K562 (cell line): Measurements from ENCODE around the gene FAM227A. TPM values are rescaled to one million over a fixed set of nuclear protein-coding genes. Genes with fewer than 3 reads are reported as not detected.

Source experiments
- ATAC-seq: fragments of 200-7000 bp; cut with Tn5 transposase; 3 replicates; pipeline ENCODE4 v1.9.1; 2020; ENCODE audit warnings: moderate library complexity
- BruUV-seq: library from RNA; stranded (reverse); fragments of 400-500 nt; replicated peaks from 2 replicates; lab custom pipeline; 2021; lab: Mats Ljungman, UMichigan
- CTCF ChIA-PET: fragments of 300-600 bp; formaldehyde crosslinking; extraction: SDS; loops from one replicate; lab custom pipeline; 2021; ENCODE audit warnings: low intra/inter-chr PET ratio; lab: Yijun Ruan, JAX
- POLR2A ChIA-PET: fragments of 300-600, 350-650 bp; sonication (Branson Sonifier 250); formaldehyde crosslinking; extraction: SDS; loops from one replicate; lab custom pipeline; 2021; ENCODE audit warnings: antibody characterized with exemption, inconsistent platforms; lab: Yijun Ruan, JAX
- DNase-seq, 4 experiments: peaks; one replicate each; pipeline versions ENCODE4 v3.0.0 to v3.0.0-alpha.2; 2011 to 2018; ENCODE audit warnings: low spot score in 3 of 4, mixed read lengths in 3 of 4; ENCODE audit errors: extremely low read depth in 1 of 4
- FAIRE-seq: peaks from 2 replicates; lab custom pipeline; 2011; peaks lifted over from hg19 to GRCh38; lab: Jason Lieb, UNC
- H2AFZ ChIP-seq: 2 replicates; pipeline ENCODE4 v1.6.0; 2011; ENCODE audit warnings: low read depth, low read length, control low read depth, inconsistent platforms
- H3K27ac ChIP-seq: fragments of 200-600 bp; 3 replicates; pipeline ENCODE4 v1.8.0; 2011; ENCODE audit warnings: low read depth, mild to moderate bottlenecking, control low read depth, inconsistent platforms, low read length, moderate library complexity, mixed read lengths; ENCODE audit errors: extremely low read depth
- H3K27me3 ChIP-seq, 2 experiments: fragments of 300-600 bp in 1 of 2; 2 replicates in 1 of 2; 3 replicates in 1 of 2; pipeline versions ENCODE4 v1.6.0 to v1.8.0; 2011; ENCODE audit warnings: inconsistent platforms in 2 of 2, low read length in 2 of 2, mild to moderate bottlenecking in 1 of 2, mixed read lengths in 1 of 2, moderate library complexity in 1 of 2; ENCODE audit not compliant: control insufficient read depth in 2 of 2, insufficient read depth in 2 of 2
- H3K36me3 ChIP-seq: fragments of 300-600 bp; 3 replicates; pipeline ENCODE4 v1.8.0; 2011; ENCODE audit warnings: mild to moderate bottlenecking, low read length, inconsistent platforms; ENCODE audit not compliant: control insufficient read depth, insufficient read depth
- H3K4me1 ChIP-seq, 2 experiments: fragments of 200-600 bp in 1 of 2; replicated peaks in 1 of 2; 2 replicates in 1 of 2; 3 replicates in 1 of 2; pipeline versions ENCODE4 v1.5.1 to v1.8.0; 2011; ENCODE audit warnings: inconsistent platforms in 2 of 2, low read length in 2 of 2, mild to moderate bottlenecking in 1 of 2, mixed read lengths in 1 of 2, moderate library complexity in 1 of 2; ENCODE audit not compliant: control insufficient read depth in 2 of 2, insufficient read depth in 2 of 2
- H3K4me2 ChIP-seq: 2 replicates; pipeline ENCODE4 v1.6.1; 2011; ENCODE audit warnings: low read length, control low read depth, inconsistent platforms, mixed read lengths; ENCODE audit not compliant: insufficient read depth
- H3K4me3 ChIP-seq: fragments of 200-600 bp; sonication (generic), shearing (Covaris generic); 2 replicates; pipeline ENCODE4 v1.5.1; 2016; ENCODE audit warnings: control low read depth, inconsistent platforms
- H3K79me2 ChIP-seq: fragments of 200-600 bp; 3 replicates; pipeline ENCODE4 v1.8.0; 2011; ENCODE audit warnings: low read length, inconsistent platforms; ENCODE audit not compliant: control insufficient read depth, insufficient read depth
- H3K9ac ChIP-seq, 2 experiments: 2 replicates each; pipeline versions ENCODE4 v1.6.0 to v1.6.1; 2011; ENCODE audit warnings: low read depth in 2 of 2, low read length in 2 of 2, control low read depth in 1 of 2, inconsistent platforms in 1 of 2, mild to moderate bottlenecking in 1 of 2, mixed read lengths in 1 of 2; ENCODE audit not compliant: insufficient read depth in 1 of 2
- H3K9me1 ChIP-seq: one replicate; pipeline ENCODE4 v1.6.0; 2011; ENCODE audit warnings: inconsistent platforms, mild to moderate bottlenecking, low read length, moderate library complexity; ENCODE audit not compliant: control insufficient read depth, insufficient read depth
- H3K9me3 ChIP-seq: replicated peaks from 2 replicates; pipeline ENCODE4 v1.5.1; 2011; ENCODE audit warnings: low read depth, low read length, inconsistent platforms; ENCODE audit not compliant: control insufficient read depth, insufficient read depth
- H4K20me1 ChIP-seq: replicated peaks from 2 replicates; pipeline ENCODE4 v1.6.1; 2011; ENCODE audit warnings: low read length, inconsistent platforms, mixed read lengths; ENCODE audit not compliant: control insufficient read depth, insufficient read depth
- ATF2 ChIP-seq: sonication (generic); formaldehyde crosslinking; IDR thresholded peaks from 2 replicates; pipeline ENCODE4 v1.8.1; 2022; ENCODE audit warnings: missing genetic modification reagents
- CAMTA2 ChIP-seq: fragments of 250-450 bp; sonication (Bioruptor Pico); conservative IDR thresholded peaks from 2 replicates; pipeline ENCODE4 v1.5.1; 2022
- CEBPB ChIP-seq: fragments of 450-650 bp; IDR thresholded peaks from 2 replicates; pipeline ENCODE4 v1.6.1; 2016; ENCODE audit warnings: missing genetic modification characterization, missing compliant biosample characterization
- EWSR1 ChIP-seq: fragments of 450-650 bp; IDR thresholded peaks from 2 replicates; pipeline ENCODE4 v1.6.1; 2018; ENCODE audit warnings: borderline replicate concordance, mild to moderate bottlenecking, low read depth, moderate library complexity; ENCODE audit not compliant: partially characterized antibody
- GTF2E2 ChIP-seq: fragments of 200-800 bp; sonication (Bioruptor generic); IDR thresholded peaks from 2 replicates; pipeline ENCODE4 v1.6.1; 2016; ENCODE audit warnings: missing genetic modification characterization, missing compliant biosample characterization
- MXI1 ChIP-seq: IDR thresholded peaks from 2 replicates; pipeline ENCODE4 v1.6.1; 2011; ENCODE audit warnings: low read depth, mild to moderate bottlenecking, improper control_type of control experiment, low read length
- PTRF ChIP-seq: fragments of 450-650 bp; IDR thresholded peaks from 2 replicates; pipeline ENCODE4 v1.6.1; 2016; ENCODE audit warnings: mild to moderate bottlenecking, missing genetic modification characterization, missing compliant biosample characterization
- ZNF57 ChIP-seq: fragments of 450-650 bp; formaldehyde crosslinking; IDR thresholded peaks from 2 replicates; pipeline ENCODE4 v1.4.0; 2020; ENCODE audit warnings: mild to moderate bottlenecking, moderate library complexity
- WGBS: fragments of 100-300 bp; shearing (Covaris generic); methylation state at CpG from one replicate; pipeline ENCODE4 v1.1.6; 2016; ENCODE audit warnings: low coverage, mixed read lengths; ENCODE audit not compliant: insufficient coverage; ENCODE audit errors: missing lambda C conversion rate; 5-methylcytosine and 5-hydroxymethylcytosine counted together
- in situ Hi-C: fragments of 300-500 bp; cut with MboI; formaldehyde crosslinking; loops from 4 replicates; pipeline ENCODE4 v1.15.0; 2018; ENCODE audit warnings: inconsistent platforms, mixed read lengths
- intact Hi-C: fragments of 100-400 bp; cut with micrococcal nuclease; formaldehyde crosslinking; loops from 2 replicates; pipeline ENCODE4 v1.14.2; 2022
- polyA plus RNA-seq, 8 experiments: library from polyadenylated mRNA; depleted of rRNA in 4 of 8; stranded (reverse) in 5 of 8; unstranded in 3 of 8; fragments of >200 nt; fragmentation: Nextera tagmentation in 2 of 8; fragmentation: Illumina TruSeq in 1 of 8; extraction: Ambion mirVana in 2 of 8; extraction: Trizol in 1 of 8; gene quantifications; 2 replicates each; pipeline versions ENCODE4 v1.2.1 to v1.2.3, GENCODE V29; 2011 to 2014; ENCODE audit warnings: inconsistent platforms in 1 of 8, missing spikeins in 1 of 8
- total RNA-seq, 7 experiments: library from RNA; depleted of rRNA in 6 of 7; stranded (reverse); fragments of >200 nt in 6 of 7; fragmentation: Illumina TruSeq in 2 of 7; extraction: Trizol in 2 of 7; gene quantifications; 2 replicates each; pipeline versions ENCODE4 v1.2.1 to v1.2.3, GENCODE V29; 2011 to 2021; ENCODE audit warnings: low replicate concordance in 1 of 7
- TF ChIP-seq, protein P1 (sequence below): fragments of 450-650 bp; IDR thresholded peaks from 2 replicates; pipeline ENCODE4 v1.7.0; 2016; ENCODE audit warnings: borderline replicate concordance
- TF ChIP-seq, protein P2 (sequence below), 3 experiments: fragments of 200-800 bp in 1 of 3; sonication (Bioruptor generic) in 1 of 3; sonication (generic) in 1 of 3; formaldehyde crosslinking in 1 of 3; IDR thresholded peaks; 2 replicates each; pipeline versions ENCODE4 v1.6.1 to v1.8.0; 2016 to 2022; ENCODE audit warnings: mild to moderate bottlenecking in 2 of 3, missing compliant biosample characterization in 2 of 3, missing genetic modification characterization in 2 of 3, missing genetic modification reagents in 1 of 3
- TF ChIP-seq, protein P3 (sequence below), 2 experiments: fragments of 450-650 bp in 1 of 2; sonication (generic) in 1 of 2; formaldehyde crosslinking in 1 of 2; IDR thresholded peaks in 1 of 2; conservative IDR thresholded peaks in 1 of 2; 2 replicates each; pipeline versions ENCODE4 v1.6.1 to v1.8.1; 2016 to 2023; ENCODE audit warnings: mild to moderate bottlenecking in 2 of 2, moderate library complexity in 2 of 2, inconsistent platforms in 1 of 2, missing genetic modification reagents in 1 of 2
- TF ChIP-seq, protein P4 (sequence below): IDR thresholded peaks from 2 replicates; pipeline ENCODE4 v1.6.1; 2016; ENCODE audit warnings: missing genetic modification characterization, missing compliant biosample characterization

Gene FAM227A
- total and polyA plus RNA-seq, 9 of the 15 experiments (the other 6 are each of a cell fraction or from before 2014, with no cell fraction given), result 0.10 to 2.2 (median 0.83) TPM

DNA sequence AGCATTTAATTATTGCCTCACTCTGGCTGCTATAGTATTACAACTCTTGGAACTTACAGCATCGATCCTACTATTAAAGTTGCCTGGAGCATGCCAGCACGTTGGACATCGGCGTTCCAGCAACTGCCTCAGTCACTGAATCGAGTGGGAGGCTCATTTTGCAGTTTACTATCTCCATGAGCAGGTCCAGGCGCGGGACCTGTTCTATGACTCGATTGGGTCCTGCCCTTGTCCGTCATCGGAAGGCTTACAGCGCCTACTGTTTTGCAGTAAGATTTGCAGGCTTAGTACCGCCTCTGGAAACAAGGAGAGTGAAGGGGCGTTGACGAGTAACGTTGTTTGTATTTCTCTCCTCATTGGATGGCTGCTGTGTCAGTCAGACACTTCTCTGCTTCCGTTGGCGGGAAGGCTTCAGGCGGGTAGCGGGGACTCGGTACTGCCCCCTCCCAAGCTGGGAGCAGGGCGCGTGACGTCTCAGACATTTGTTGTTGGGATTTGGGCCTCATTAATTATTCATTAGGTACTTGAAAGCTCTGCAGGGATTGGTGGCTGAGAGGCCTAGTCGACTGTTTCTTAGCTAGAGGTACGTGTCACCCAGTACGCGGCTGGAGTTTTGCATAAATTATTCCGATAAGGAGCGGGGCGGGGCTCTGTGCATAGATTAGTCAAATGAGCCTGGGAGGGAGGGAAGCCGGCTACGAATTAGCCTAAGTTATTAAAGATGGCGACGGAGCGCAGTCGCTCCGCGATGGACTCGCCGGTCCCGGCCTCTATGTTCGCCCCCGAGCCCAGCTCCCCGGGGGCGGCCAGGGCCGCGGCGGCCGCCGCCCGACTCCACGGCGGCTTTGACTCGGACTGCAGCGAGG is 49.3 kb upstream of the FAM227A start, which contains the start of gene GTPBP1:
Gene GTPBP1, plus strand, starts transcription at position 710 of the 866 bp plus-strand sequence. Its CDS starts 12 bp downstream, at position 722.
- peaks cover 23% of the 10 kb centered on the region; the same call in 2 of the 3 replicates for H3K36me3 ChIP-seq
- intact Hi-C loops (no loop called here), in situ Hi-C loops (no loop called here)
- H3K9me3 ChIP-seq, result no peaks in the 10 kb centered on the region
- ATAC-seq (peak; percentile 88), FAIRE-seq (peak; percentile 99), DNase-seq (peak; percentile 85 to 98 (median 91))
- CTCF ChIA-PET, result no interaction called here
- H4K20me1 ChIP-seq, result peaks cover 18% of the 10 kb centered on the region
- POLR2A ChIA-PET, result interaction anchor here (0.6 to 2.7 kb wide), 12 partner anchors 9 to 250 kb away, joined by 3 to 9 read pairs (median 4); partner anchors contain the start of gene TOMM22
- peak within 1 kb of the TSS; percentile 86 to 97 for H3K9ac ChIP-seq
- under 1% methylated on average over 44 of the region's 55 CpGs for WGBS
- H3K4me2 ChIP-seq, result peak within 1 kb of the TSS; percentile 91
- no peaks in the 10 kb centered on the region for H3K9me1 ChIP-seq
- H2AFZ ChIP-seq, result peak within 1 kb of the TSS; percentile 64
- peak within 1 kb of the TSS; percentile 91 for H3K27ac ChIP-seq
- H3K4me1 ChIP-seq, result peaks cover 29 to 38% of the 10 kb centered on the region in 2 experiments; a peak in 4 of 5 replicates
- no TSS peak for BruUV-seq
- peak within 1 kb of the TSS; percentile 94 for H3K4me3 ChIP-seq
- peaks cover 55% of the 10 kb centered on the region for H3K79me2 ChIP-seq
- H3K27me3 ChIP-seq, result no peaks in the 10 kb centered on the region
- TF ChIP-seq, protein P1, sequence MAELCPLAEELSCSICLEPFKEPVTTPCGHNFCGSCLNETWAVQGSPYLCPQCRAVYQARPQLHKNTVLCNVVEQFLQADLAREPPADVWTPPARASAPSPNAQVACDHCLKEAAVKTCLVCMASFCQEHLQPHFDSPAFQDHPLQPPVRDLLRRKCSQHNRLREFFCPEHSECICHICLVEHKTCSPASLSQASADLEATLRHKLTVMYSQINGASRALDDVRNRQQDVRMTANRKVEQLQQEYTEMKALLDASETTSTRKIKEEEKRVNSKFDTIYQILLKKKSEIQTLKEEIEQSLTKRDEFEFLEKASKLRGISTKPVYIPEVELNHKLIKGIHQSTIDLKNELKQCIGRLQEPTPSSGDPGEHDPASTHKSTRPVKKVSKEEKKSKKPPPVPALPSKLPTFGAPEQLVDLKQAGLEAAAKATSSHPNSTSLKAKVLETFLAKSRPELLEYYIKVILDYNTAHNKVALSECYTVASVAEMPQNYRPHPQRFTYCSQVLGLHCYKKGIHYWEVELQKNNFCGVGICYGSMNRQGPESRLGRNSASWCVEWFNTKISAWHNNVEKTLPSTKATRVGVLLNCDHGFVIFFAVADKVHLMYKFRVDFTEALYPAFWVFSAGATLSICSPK, result no peak
- TF ChIP-seq MXI1 (no peak), CAMTA2 (CRISPR knock-in tag) (no peak), ZNF57 (CRISPR knock-in tag) (no peak), GTF2E2 (tag) (0 out of 2 replicates have a peak, but pooled peaks have one; percentile 31), CEBPB (tag) (0 out of 2 replicates have a peak, but pooled peaks have one; percentile 10), PTRF (tag) (no peak), ATF2 (CRISPR knock-in tag) (no peak), EWSR1 (no peak)
- TF ChIP-seq, protein P2, sequence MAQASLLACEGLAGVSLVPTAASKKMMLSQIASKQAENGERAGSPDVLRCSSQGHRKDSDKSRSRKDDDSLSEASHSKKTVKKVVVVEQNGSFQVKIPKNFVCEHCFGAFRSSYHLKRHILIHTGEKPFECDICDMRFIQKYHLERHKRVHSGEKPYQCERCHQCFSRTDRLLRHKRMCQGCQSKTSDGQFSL (CRISPR knock-in tag; IDR thresholded peaks at IDR 0.05), result no peak
- TF ChIP-seq, protein P2 (tag; IDR thresholded peaks at IDR 0.05), result no peak
- TF ChIP-seq, protein P3, sequence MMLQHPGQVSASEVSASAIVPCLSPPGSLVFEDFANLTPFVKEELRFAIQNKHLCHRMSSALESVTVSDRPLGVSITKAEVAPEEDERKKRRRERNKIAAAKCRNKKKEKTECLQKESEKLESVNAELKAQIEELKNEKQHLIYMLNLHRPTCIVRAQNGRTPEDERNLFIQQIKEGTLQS (IDR thresholded peaks at IDR 0.05), result peak; percentile 19; the same call in 1 of the 2 replicates
- TF ChIP-seq, protein P3 (CRISPR knock-in tag; conservative IDR thresholded peaks at IDR 0.05), result no peak
- TF ChIP-seq, protein P4, sequence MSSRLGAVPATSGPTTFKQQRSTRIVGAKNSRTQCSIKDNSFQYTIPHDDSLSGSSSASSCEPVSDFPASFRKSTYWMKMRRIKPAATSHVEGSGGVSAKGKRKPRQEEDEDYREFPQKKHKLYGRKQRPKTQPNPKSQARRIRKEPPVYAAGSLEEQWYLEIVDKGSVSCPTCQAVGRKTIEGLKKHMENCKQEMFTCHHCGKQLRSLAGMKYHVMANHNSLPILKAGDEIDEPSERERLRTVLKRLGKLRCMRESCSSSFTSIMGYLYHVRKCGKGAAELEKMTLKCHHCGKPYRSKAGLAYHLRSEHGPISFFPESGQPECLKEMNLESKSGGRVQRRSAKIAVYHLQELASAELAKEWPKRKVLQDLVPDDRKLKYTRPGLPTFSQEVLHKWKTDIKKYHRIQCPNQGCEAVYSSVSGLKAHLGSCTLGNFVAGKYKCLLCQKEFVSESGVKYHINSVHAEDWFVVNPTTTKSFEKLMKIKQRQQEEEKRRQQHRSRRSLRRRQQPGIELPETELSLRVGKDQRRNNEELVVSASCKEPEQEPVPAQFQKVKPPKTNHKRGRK (tag), result no peak
